ENCODE data around the gene CEP85L.

GRCh38 chr6:118551063-118552053, 100.0 kb downstream of the CEP85L start:
- TF ChIP-seq CTCF (conservative IDR thresholded peaks at IDR 0.05; ENCODE audit: low read length) (peak; percentile 83), EZH2phosphoT487 (IDR thresholded peaks at IDR 0.05; ENCODE audit: borderline replicate concordance, low read depth, low read length) (no peak)

Measured in OCI-LY7 (cell line).